ENCODE results near the gene THAP10. TPM values are rescaled to one million over a fixed set of nuclear protein-coding genes. Genes with fewer than 3 reads are reported as not detected.

The THAP10 gene
- total RNA-seq, 1 donor from 2014 or later = 1.5 TPM

- ATAC-seq (no peak), DNase-seq (no peak)
- TF ChIP-seq CTCF (IDR thresholded peaks at IDR 0.05) = no peak
- no peaks in the 10 kb centered on the region for H3K4me1 ChIP-seq
- no peaks in the 10 kb centered on the region for H3K9me3 ChIP-seq
- no peak overlapping the region for H3K4me3 ChIP-seq
- H3K36me3 ChIP-seq = no peaks in the 10 kb centered on the region
- H3K27ac ChIP-seq = no peak overlapping the region
- intact Hi-C loops (cut with DNase I) = no loop called here
- no peaks in the 10 kb centered on the region for H3K27me3 ChIP-seq
Observed at GRCh38 chr15:70833422-70833821, 58.8 kb downstream of the THAP10 start.

GRCh38 chr15:70832176-70832575 is 60.1 kb downstream of the THAP10 start:
- intact Hi-C loops (cut with DNase I) = no loop called here
- TF ChIP-seq CTCF (IDR thresholded peaks at IDR 0.05) = no peak
- no peaks in the 10 kb centered on the region for H3K27me3 ChIP-seq
- no peaks in the 10 kb centered on the region for H3K4me1 ChIP-seq
- no peak for ATAC-seq
- no peaks in the 10 kb centered on the region for H3K36me3 ChIP-seq
- no peak overlapping the region for H3K27ac ChIP-seq
- DNase-seq = no peak
- no peaks in the 10 kb centered on the region for H3K9me3 ChIP-seq
- no peak overlapping the region for H3K4me3 ChIP-seq

Other genes starting within 250 kb of the THAP10 start
- gene UACA, start 128.9 kb downstream of the THAP10 start, total RNA-seq = 39.9 TPM
- gene LARP6, start 38.3 kb downstream of the THAP10 start, total RNA-seq = 6.2 TPM
- gene LRRC49, start 393 bp upstream of the THAP10 start, total RNA-seq = 4.3 TPM
- 25.6 TPM for gene THSD4, start 223.0 kb upstream of the THAP10 start, total RNA-seq

All from upper lobe of right lung (tissue), 1 donor.